Fibroblast of pulmonary artery (primary cell): ENCODE data around the gene CCDC93.

ENCODE experiments used
- DNase-seq: peaks from one replicate; pipeline ENCODE4 v3.0.0-alpha.2; 2010; ENCODE audit warnings: low read depth
- H3K4me3 ChIP-seq: replicated peaks from 2 replicates; pipeline ENCODE4 v1.5.1; 2011; ENCODE audit warnings: low read depth, mild to moderate bottlenecking, control low read depth, low read length, moderate library complexity
- CTCF ChIP-seq: IDR thresholded peaks from 2 replicates; pipeline ENCODE4 v1.5.1; 2011; ENCODE audit warnings: mild to moderate bottlenecking, control low read depth, low read length, inconsistent platforms; ENCODE audit errors: missing control alignments

CCDC93 gene

GRCh38 chr2:117961201-117961600 is 52.7 kb downstream of the CCDC93 start:
- no peak overlapping the region for H3K4me3 ChIP-seq
- no peak for DNase-seq
- no peak for TF ChIP-seq CTCF

- DNase-seq, result peak; percentile 65
- TF ChIP-seq CTCF, result no peak
- H3K4me3 ChIP-seq, result no peak overlapping the region
Observed at GRCh38 chr2:117960231-117960630, 53.6 kb downstream of the CCDC93 start.

- TF ChIP-seq CTCF, result no peak
- DNase-seq, result peak; percentile 80
Observed at GRCh38 chr2:117958186-117958585, 55.7 kb downstream of the CCDC93 start.

GRCh38 chr2:117957616-117958015 is 56.3 kb downstream of the CCDC93 start:
- no peak for DNase-seq
- no peak overlapping the region for H3K4me3 ChIP-seq
- no peak for TF ChIP-seq CTCF

More at GRCh38 chr2:117958186-117958585, 55.7 kb downstream of the CCDC93 start:
- no peak overlapping the region for H3K4me3 ChIP-seq

GRCh38 chr2:117956036-117956796 is 57.7 kb downstream of the CCDC93 start:
- no peak for DNase-seq
- H3K4me3 ChIP-seq, result no peak overlapping the region
- peak; percentile 8 for TF ChIP-seq CTCF

GRCh38 chr2:117953231-117953630 is 60.6 kb downstream of the CCDC93 start:
- DNase-seq, result no peak
- no peak for TF ChIP-seq CTCF
- H3K4me3 ChIP-seq, result no peak overlapping the region

GRCh38 chr2:117952701-117953100 is 61.2 kb downstream of the CCDC93 start:
- H3K4me3 ChIP-seq, result no peak overlapping the region
- no peak for DNase-seq
- TF ChIP-seq CTCF, result no peak
